GM12878 (cell line): ENCODE results near the gene FOSL1.

Experiments used
- EP300 ChIP-seq, 2 experiments: fragments of 150-350 bp in 1 of 2; IDR thresholded peaks; 2 replicates each; pipeline ENCODE4 v1.6.1; 2011 to 2012; ENCODE audit warnings: low read depth in 2 of 2, low read length in 2 of 2, borderline replicate concordance in 1 of 2, improper control_type of control experiment in 1 of 2, inconsistent platforms in 1 of 2; ENCODE audit not compliant: control insufficient read depth in 1 of 2
- GABPA ChIP-seq: IDR thresholded peaks from 2 replicates; pipeline ENCODE4 v1.6.1; 2014; ENCODE audit warnings: antibody characterized with exemption, low read depth, mild to moderate bottlenecking, inconsistent platforms
- POLR2A ChIP-seq: IDR thresholded peaks from 2 replicates; pipeline ENCODE4 v1.6.1; 2011; ENCODE audit warnings: low read depth, mild to moderate bottlenecking, low read length
- POLR2AphosphoS5 ChIP-seq: IDR thresholded peaks from 2 replicates; pipeline ENCODE4 v1.6.1; 2011; ENCODE audit warnings: mild to moderate bottlenecking, low read length, inconsistent platforms
- SUZ12 ChIP-seq: fragments of 200-600 bp; sonication (generic); IDR thresholded peaks from one replicate; pipeline ENCODE4 v1.6.1; 2018; ENCODE audit warnings: antibody characterized with exemption, mild to moderate bottlenecking; ENCODE audit not compliant: unreplicated experiment
- ZNF274 ChIP-seq: IDR thresholded peaks from one replicate; pipeline ENCODE4 v1.8.0; 2011; ENCODE audit not compliant: insufficient read length, insufficient read depth
- TF ChIP-seq, protein P1 (sequence below): IDR thresholded peaks from 2 replicates; pipeline ENCODE4 v1.6.1; 2011; ENCODE audit warnings: low read depth, mild to moderate bottlenecking, low read length, moderate library complexity, borderline replicate concordance; ENCODE audit errors: extremely low read depth
- TF ChIP-seq, protein P2 (sequence below): IDR thresholded peaks from 2 replicates; pipeline ENCODE4 v1.6.1; 2012; ENCODE audit warnings: low read depth, low read length, improper control_type of control experiment
- TF ChIP-seq, protein P3 (sequence below), 3 experiments: IDR thresholded peaks in 2 of 3; conservative IDR thresholded peaks in 1 of 3; 2 replicates each; pipeline ENCODE4 v1.5.1; 2011; ENCODE audit warnings: low read depth in 3 of 3, low read length in 3 of 3, mild to moderate bottlenecking in 3 of 3, control low read depth in 2 of 3, moderate library complexity in 2 of 3, inconsistent platforms in 1 of 3, mixed read lengths in 1 of 3; ENCODE audit not compliant: control insufficient read depth in 2 of 3, insufficient read depth in 1 of 3; ENCODE audit errors: extremely low read depth in 1 of 3
- TF ChIP-seq, protein P4 (sequence below): fragments of 450-650 bp; IDR thresholded peaks from 2 replicates; pipeline ENCODE4 v1.6.1; 2017; ENCODE audit warnings: mild to moderate bottlenecking, moderate library complexity

DNA sequence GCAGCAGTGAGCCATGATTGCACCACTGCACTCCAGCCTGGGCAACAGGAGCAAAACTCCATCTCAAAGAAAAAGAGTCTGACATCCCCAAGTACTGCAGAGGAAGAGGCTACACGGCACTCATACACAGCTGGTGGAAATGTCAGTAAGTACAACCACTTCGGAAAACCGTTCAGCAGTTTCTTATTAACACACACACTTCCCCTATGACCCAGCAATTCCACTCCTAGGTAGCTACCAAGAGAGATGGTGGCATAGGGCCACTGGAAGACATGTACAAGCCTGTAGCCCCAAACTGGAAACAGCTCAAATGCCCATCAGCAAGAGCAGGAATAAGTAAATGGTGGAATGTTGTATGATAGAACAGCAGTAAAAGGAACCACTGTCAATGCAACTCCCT is 22.4 kb upstream of the FOSL1 start:
- TF ChIP-seq SUZ12 (no peak), POLR2AphosphoS5 (no peak), POLR2A (no peak), GABPA (no peak), ZNF274 (no peak), EP300 (IDR thresholded peaks at IDR 0.05; ENCODE audit: borderline replicate concordance in 1 of 2, control insufficient read depth in 1 of 2, low read depth in 2 of 2, low read length in 2 of 2) (no peak)
- TF ChIP-seq, protein P1, sequence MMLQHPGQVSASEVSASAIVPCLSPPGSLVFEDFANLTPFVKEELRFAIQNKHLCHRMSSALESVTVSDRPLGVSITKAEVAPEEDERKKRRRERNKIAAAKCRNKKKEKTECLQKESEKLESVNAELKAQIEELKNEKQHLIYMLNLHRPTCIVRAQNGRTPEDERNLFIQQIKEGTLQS = no peak
- TF ChIP-seq, protein P2, sequence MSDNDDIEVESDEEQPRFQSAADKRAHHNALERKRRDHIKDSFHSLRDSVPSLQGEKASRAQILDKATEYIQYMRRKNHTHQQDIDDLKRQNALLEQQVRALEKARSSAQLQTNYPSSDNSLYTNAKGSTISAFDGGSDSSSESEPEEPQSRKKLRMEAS = no peak
- TF ChIP-seq, protein P3, sequence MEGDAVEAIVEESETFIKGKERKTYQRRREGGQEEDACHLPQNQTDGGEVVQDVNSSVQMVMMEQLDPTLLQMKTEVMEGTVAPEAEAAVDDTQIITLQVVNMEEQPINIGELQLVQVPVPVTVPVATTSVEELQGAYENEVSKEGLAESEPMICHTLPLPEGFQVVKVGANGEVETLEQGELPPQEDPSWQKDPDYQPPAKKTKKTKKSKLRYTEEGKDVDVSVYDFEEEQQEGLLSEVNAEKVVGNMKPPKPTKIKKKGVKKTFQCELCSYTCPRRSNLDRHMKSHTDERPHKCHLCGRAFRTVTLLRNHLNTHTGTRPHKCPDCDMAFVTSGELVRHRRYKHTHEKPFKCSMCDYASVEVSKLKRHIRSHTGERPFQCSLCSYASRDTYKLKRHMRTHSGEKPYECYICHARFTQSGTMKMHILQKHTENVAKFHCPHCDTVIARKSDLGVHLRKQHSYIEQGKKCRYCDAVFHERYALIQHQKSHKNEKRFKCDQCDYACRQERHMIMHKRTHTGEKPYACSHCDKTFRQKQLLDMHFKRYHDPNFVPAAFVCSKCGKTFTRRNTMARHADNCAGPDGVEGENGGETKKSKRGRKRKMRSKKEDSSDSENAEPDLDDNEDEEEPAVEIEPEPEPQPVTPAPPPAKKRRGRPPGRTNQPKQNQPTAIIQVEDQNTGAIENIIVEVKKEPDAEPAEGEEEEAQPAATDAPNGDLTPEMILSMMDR (IDR thresholded peaks at IDR 0.05 in 2 of 3, conservative IDR thresholded peaks at IDR 0.05 in 1 of 3; ENCODE audit: control insufficient read depth in 2 of 3, extremely low read depth in 1 of 3, insufficient read depth in 1 of 3, low read depth in 3 of 3, low read length in 3 of 3) = no peak
- TF ChIP-seq, protein P4, sequence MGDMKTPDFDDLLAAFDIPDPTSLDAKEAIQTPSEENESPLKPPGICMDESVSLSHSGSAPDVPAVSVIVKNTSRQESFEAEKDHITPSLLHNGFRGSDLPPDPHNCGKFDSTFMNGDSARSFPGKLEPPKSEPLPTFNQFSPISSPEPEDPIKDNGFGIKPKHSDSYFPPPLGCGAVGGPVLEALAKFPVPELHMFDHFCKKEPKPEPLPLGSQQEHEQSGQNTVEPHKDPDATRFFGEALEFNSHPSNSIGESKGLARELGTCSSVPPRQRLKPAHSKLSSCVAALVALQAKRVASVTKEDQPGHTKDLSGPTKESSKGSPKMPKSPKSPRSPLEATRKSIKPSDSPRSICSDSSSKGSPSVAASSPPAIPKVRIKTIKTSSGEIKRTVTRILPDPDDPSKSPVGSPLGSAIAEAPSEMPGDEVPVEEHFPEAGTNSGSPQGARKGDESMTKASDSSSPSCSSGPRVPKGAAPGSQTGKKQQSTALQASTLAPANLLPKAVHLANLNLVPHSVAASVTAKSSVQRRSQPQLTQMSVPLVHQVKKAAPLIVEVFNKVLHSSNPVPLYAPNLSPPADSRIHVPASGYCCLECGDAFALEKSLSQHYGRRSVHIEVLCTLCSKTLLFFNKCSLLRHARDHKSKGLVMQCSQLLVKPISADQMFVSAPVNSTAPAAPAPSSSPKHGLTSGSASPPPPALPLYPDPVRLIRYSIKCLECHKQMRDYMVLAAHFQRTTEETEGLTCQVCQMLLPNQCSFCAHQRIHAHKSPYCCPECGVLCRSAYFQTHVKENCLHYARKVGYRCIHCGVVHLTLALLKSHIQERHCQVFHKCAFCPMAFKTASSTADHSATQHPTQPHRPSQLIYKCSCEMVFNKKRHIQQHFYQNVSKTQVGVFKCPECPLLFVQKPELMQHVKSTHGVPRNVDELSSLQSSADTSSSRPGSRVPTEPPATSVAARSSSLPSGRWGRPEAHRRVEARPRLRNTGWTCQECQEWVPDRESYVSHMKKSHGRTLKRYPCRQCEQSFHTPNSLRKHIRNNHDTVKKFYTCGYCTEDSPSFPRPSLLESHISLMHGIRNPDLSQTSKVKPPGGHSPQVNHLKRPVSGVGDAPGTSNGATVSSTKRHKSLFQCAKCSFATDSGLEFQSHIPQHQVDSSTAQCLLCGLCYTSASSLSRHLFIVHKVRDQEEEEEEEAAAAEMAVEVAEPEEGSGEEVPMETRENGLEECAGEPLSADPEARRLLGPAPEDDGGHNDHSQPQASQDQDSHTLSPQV = no peak
